Subcutaneous adipose tissue (tissue), 4 donors: Measurements from ENCODE around the gene AQP3. TPM values are rescaled to one million over a fixed set of nuclear protein-coding genes. Genes with fewer than 3 reads are reported as not detected.

Experiments
- CTCF ChIP-seq: fragments of 450-650 bp; IDR thresholded peaks from one replicate; pipeline ENCODE4 v1.5.1; 2016; ENCODE audit warnings: low read depth, mild to moderate bottlenecking, control low read depth, antibody characterized with exemption, moderate library complexity
- total RNA-seq, 4 donors: library from RNA; depleted of rRNA; stranded (reverse); fragments of >200 nt; gene quantifications; one replicate each; pipeline ENCODE4 v1.1.0, GENCODE V29; 2016

AQP3 gene
- total RNA-seq, 4 donors from 2014 or later = 2.1 to 38.1 (median 10.2) TPM

- no peak for TF ChIP-seq CTCF
Observed at GRCh38 chr9:33452828-33453271, 5.5 kb upstream of the AQP3 start.

- no peak for TF ChIP-seq CTCF
Observed at GRCh38 chr9:33450621-33451146, 3.3 kb upstream of the AQP3 start.

- TF ChIP-seq CTCF = no peak
Observed at GRCh38 chr9:33449715-33450114, 2.3 kb upstream of the AQP3 start.

GRCh38 chr9:33447799-33448553 lies 583 bp upstream of the AQP3 start:
- TF ChIP-seq CTCF = no peak

- no peak for TF ChIP-seq CTCF
Observed at GRCh38 chr9:33446240-33446945, 1.0 kb downstream of the AQP3 start.

GRCh38 chr9:33445389-33446239 lies 1.8 kb downstream of the AQP3 start:
- TF ChIP-seq CTCF = no peak
